WI38 (cell line): ENCODE results near the gene PIANP.

Experiments used
- H3K4me3 ChIP-seq: 2 replicates; pipeline ENCODE4 v1.5.1; 2011; ENCODE audit warnings: low read depth, mild to moderate bottlenecking, control low read depth, low read length
- CTCF ChIP-seq: IDR thresholded peaks from 2 replicates; pipeline ENCODE4 v1.5.1; 2012; ENCODE audit warnings: low read depth, mild to moderate bottlenecking, control low read depth, low read length

The PIANP gene

GRCh38 chr12:6647083-6647604 is 53.5 kb downstream of the PIANP start, which contains the start of gene ACRBP:
TSS of gene ACRBP (minus strand) at chr12:6647432. CDS start at chr12:6647366, 66 bp downstream.
- TF ChIP-seq CTCF = no peak
- no peak within 1 kb of the TSS for H3K4me3 ChIP-seq

- no peak overlapping the region for H3K4me3 ChIP-seq
- TF ChIP-seq CTCF = no peak
Observed at GRCh38 chr12:6646276-6647082, 54.1 kb downstream of the PIANP start.

- no peak overlapping the region for H3K4me3 ChIP-seq
- no peak for TF ChIP-seq CTCF
Observed at GRCh38 chr12:6644903-6645302, 55.7 kb downstream of the PIANP start.

- H3K4me3 ChIP-seq = no peak overlapping the region
- no peak for TF ChIP-seq CTCF
Observed at GRCh38 chr12:6644257-6644596, 56.4 kb downstream of the PIANP start.
